Measurements from ENCODE around the gene PLA1A. TPM values are rescaled to one million over a fixed set of nuclear protein-coding genes. Genes with fewer than 3 reads are reported as not detected.
"Not testable (repeated sequence)": the region's sequence is repeated elsewhere in the genome, so short reads cannot be mapped to it uniquely, and the experiment has no call there.

The PLA1A gene
- total RNA-seq, 2 donors from 2014 or later: 6.7 to 11.6 TPM

DNA sequence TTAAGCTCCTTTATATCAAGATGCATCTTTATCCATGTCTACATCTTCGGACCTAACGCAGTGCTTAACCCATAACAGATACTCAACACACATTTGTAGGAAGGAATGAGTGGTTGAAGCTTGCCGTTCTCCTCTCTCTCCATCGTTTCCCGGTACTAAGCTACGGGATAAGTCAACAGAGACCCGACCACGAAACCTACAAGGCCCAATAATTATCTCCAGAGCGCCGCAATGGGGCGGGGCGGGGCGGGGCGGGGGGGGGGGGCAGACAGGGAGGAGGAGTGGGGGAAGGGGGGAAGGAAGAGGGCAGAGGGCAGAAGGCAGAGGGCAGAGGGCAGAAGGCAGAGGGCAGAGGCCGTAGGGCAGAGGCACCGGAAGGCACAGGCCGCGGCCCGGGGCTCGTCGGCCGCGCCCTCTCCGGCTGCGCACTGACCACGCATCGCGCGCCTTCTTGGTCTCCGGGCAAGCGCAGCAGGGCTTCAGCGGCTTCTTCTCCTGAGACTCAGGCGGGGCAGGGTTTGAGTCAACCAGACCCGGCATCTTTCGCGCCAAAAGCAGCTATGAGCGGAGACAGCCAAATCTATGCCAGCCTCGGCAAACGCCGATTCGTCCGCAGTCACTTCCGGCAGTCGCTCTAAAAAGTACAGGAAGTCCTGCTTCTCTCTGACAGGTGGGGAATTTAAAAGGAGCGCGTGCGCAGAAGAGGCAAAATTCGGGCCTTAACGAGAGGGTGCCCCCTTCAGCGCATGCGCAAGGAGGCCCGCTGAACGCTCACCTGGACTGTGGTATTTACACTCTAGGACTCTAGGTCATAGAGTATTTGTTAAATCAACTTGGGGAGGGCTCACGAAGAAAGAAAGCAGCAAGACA is 79.3 kb downstream of the PLA1A start, which contains the start of gene COX17:
TSS of gene COX17 (minus strand) at position 636 of the 870 bp plus-strand sequence. CDS start at position 540, 96 bp downstream.
- no peak for TF ChIP-seq CTCF (IDR thresholded peaks at IDR 0.05)
- peak; percentile 96 for DNase-seq (ENCODE audit: low spot score)
- H3K4me3 ChIP-seq: peak within 1 kb of the TSS; percentile 77 to 84
- H3K4me1 ChIP-seq: peaks cover 0 to 31% of the 10 kb centered on the region in 2 donors
- H3K27ac ChIP-seq: peak within 1 kb of the TSS; percentile 98
- H3K27me3 ChIP-seq: no peaks in the 10 kb centered on the region
- peaks cover 17% of the 10 kb centered on the region for H3K36me3 ChIP-seq
- H3K9me3 ChIP-seq: no peaks in the 10 kb centered on the region

DNA sequence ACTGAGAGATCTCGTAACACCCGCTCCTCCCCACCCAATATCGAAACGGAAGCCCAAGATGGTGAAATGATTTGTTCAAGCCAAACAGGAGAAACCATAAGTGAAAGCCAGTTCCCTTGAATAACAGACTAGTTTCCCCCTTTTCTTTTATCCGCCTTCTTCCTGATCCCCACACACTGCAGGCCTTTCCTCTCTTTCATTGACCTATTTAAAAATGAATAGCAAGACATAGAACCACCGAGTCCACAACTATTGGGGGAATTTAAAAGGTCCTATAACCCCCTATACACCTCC is 79.9 kb downstream of the PLA1A start:
- H3K27me3 ChIP-seq: no peaks in the 10 kb centered on the region
- DNase-seq (ENCODE audit: low spot score): no peak
- peak overlapping the region; percentile 77 to 84 for H3K4me3 ChIP-seq
- peak overlapping the region; percentile 98 for H3K27ac ChIP-seq
- no peaks in the 10 kb centered on the region for H3K9me3 ChIP-seq
- H3K36me3 ChIP-seq: peaks cover 17% of the 10 kb centered on the region
- no peak for TF ChIP-seq CTCF (IDR thresholded peaks at IDR 0.05)
- H3K4me1 ChIP-seq: peaks cover 0 to 31% of the 10 kb centered on the region in 2 donors

DNA sequence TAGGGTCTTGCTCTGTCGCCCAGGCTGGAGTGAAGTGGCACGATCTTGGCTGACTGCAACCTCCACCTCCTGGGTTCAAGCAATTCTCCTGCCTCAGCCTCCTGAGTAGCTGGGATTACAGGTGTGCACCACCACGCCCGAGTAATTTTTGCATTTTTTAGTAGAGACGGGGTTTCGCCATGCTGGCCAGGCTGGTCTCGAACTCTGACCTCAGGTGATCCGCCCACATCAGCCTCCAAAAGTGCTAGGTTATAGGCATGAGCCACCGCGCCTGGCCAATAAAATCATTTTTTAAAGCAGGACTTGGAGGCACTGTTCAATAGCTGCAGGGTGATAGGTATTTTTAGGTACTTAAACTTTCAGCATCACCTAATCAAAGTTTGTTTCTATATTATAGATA is 80.5 kb downstream of the PLA1A start:
- peaks cover 0 to 24% of the 10 kb centered on the region in 2 donors for H3K4me1 ChIP-seq
- not testable (repeated sequence) for H3K27me3 ChIP-seq; H3K4me3 ChIP-seq; H3K9me3 ChIP-seq; DNase-seq (ENCODE audit: low spot score); H3K27ac ChIP-seq
- H3K36me3 ChIP-seq: peaks cover 13% of the 10 kb centered on the region

Other genes with a start within 250 kb of the PLA1A start
- gene TMEM39A, start 134.3 kb upstream of the PLA1A start, total RNA-seq: 10 to 100 TPM; 21.2 to 21.5 TPM
- gene POGLUT1, start 128.9 kb upstream of the PLA1A start, total RNA-seq: 1 to 10 TPM; 6.8 to 8.4 TPM
- gene TIMMDC1, start 99.3 kb upstream of the PLA1A start, total RNA-seq: 100 to 1,000 TPM in 1 of 2 donors, 10 to 100 TPM in 1; 79.9 to 108 TPM
- gene CD80, start 38.3 kb upstream of the PLA1A start, total RNA-seq: under 1 TPM; 0.20 to 0.67 TPM
- 1 to 10 TPM; 7.5 to 9.7 TPM for gene ADPRH, start 18.4 kb upstream of the PLA1A start, total RNA-seq
- gene POPDC2, start 62.7 kb downstream of the PLA1A start, total RNA-seq: 100 to 1,000 TPM; 679 to 853 TPM
- gene COX17, start 79.5 kb downstream of the PLA1A start, total RNA-seq: 10 to 100 TPM; 75.8 to 93.9 TPM
- gene CFAP91, start 105.1 kb downstream of the PLA1A start, total RNA-seq: 1 to 10 TPM; 1.5 to 3.1 TPM
- gene NR1I2, start 184.2 kb downstream of the PLA1A start, total RNA-seq: under 1 TPM in 1 of 2 donors, not detected in 1; 0.82 TPM

All from right atrium auricular region (tissue), 2 donors.